NCI-H345 treated with DMSO at 0.1 percent for 48 hours (cell line): ENCODE results near the gene HJURP.

Experiments
- DNase-seq: peaks from one replicate; lab custom pipeline; 2025; ENCODE audit not compliant: unreplicated experiment; lab: John Stamatoyannopoulos, UW

The HJURP gene

GRCh38 chr2:233815861-233816260 is 38.5 kb downstream of the HJURP start:
- DNase-seq = no peak

- no peak for DNase-seq
These were observed 40.1 kb downstream of the HJURP start for GRCh38 chr2:233814056-233814835.

DNA sequence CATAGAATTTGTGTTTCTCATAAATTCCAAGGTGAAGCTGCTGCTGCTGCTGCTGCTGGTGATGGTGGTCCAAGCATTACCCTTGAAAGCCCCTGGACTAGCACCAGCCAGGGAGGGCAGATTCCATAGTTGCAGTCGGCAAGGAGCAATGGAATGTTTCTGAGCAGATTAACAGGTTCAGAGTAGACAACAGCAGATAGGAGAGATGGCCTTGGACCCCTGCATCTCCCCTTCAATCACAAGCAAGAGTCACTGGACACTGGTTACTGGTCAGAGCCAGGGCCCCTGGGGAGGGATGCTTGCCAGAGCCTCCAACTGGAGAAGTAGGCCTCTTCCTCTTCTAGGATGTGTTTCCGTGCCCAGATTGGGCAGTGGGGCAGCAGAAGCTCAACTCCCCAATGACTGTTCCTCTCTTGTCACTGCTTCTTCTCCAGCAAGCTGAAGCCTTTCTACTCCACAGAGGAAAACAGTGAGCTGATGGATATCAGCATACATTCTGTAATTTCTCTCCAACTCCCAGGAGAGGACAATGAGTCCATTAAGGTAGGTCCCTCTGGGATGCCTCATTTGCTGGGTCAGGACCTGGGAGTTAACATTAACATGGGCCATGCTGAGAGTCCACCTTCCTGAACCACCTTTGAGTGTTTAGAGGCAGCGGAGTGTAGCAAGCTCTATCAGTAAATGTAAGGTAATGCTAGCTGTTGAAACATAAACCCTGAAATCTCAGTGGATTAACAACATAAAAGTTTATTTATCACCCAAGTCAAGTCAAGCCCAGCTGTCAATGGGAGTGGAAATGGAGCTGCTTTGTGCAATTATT is 40.9 kb downstream of the HJURP start:
- no peak for DNase-seq

DNA sequence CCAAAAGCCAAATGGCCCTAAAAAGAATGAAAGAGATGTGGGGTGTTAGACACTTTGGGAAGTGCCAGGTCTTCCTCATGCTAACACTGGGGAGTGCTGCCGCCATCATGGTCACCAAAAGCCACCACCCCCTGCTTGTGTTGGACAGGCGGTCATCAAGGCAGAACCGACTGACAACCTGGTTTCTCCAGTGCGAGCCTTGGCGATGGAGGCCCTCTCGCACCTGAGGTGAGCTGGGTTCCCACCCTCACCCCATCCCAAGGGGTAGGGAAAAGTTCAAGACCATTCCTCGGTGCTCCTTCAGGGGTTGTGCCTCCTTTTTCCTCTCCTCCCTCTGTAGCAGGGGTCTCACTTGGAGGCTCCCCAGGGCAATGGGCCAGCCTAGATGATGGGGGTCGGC is 42.6 kb downstream of the HJURP start:
- no peak for DNase-seq

- DNase-seq = no peak
These were observed 43.2 kb downstream of the HJURP start for GRCh38 chr2:233811087-233811486.

GRCh38 chr2:233810385-233810784 is 44.0 kb downstream of the HJURP start:
- no peak for DNase-seq

DNA sequence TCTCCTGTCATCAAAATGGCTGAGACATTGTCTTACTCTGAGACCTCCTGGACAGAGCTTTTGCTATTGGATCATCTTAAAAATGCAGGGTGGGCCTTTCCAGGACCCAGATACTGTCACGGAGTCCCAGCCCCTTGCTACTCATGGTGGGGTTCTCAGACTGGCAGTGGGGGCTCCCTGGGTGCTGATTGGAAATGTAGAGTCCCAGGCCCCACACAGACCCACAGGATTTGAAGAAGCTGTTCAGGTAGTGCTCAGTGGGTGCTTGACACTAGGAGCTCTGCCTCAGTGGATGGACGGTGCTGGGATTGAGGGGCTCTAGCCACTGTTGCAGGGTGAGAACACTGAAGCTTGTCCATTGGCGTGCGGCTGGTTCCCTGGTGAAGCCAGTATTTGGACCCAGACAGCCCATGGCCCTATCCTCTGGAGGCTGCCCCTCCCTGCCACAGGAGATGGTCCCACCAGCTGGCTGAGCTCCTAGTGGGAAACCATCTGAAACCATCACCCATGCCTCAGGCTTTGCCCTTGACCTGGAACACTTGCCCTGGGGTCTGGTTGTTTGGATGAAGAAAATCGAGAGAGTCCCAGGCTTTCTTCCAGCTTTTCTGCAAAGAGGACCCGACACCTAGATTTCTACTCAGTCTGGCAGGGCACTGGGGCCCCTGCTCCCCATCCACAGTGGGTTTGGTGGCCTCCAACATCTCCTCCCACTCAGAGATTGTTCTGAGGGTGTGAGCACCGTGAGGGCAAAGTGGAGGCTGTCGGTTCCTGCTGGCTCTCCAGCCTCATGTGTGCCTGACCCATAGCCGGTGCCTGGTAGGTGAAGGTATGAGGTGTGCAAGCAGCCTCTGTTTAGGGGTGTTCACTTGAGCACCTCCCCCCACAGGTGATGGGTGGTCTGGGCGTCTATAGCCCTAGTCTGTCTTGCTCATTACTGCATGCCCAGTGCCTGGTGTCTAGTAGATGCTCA is 46.1 kb downstream of the HJURP start:
- DNase-seq = no peak

DNA sequence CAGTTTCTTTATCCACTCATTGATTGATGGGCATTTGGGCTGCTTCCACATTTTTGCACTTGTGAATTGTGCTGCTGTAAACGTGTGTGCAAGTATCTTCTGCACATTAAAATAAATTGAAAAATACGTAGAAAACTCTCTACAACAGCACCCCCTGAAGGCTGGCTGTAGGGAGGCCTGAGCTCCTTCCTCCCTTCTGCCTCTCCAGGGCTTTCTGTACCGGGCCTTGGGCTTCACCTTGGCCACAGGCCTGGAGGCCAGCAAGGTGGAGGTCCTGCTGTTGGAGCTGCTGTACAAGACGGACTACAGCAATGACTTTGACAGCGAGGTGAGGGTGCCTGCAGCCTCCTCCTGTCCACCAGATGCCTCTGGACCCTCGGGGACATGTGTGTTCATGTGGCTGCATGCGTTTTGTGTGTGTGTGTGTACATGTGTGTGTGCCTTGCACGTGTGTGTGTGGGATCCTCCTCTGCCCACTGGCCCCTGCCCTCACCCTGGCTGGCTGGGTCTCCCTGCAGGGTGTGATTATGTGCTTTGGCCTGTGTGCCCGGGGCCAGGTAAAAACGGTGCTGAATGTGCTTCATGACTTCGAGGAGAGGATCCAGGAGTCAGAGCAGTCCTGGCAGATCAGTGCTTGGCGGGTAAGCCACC is 47.0 kb downstream of the HJURP start:
- DNase-seq = no peak

DNA sequence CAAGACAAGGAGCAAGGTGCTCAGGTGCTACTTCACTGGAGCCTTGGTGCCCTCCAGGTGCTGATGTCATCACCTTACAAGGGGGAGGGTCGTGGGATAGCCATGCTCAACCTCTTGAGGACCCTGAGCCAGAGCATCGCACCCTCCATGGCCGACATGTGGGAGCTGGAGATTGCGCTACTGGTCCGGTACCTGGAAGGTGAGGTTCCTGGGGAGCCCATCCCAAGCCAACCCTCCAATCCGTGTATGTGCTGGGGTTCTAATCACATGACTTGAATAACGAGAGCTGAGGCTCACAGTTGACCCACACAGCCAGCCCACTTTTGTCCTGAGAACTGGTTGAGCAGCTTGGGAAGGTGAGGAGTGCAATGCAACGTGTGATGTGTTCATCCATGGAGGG is 50.3 kb downstream of the HJURP start:
- no peak for DNase-seq

GRCh38 chr2:233803292-233803911 is 50.9 kb downstream of the HJURP start:
- DNase-seq = no peak

DNA sequence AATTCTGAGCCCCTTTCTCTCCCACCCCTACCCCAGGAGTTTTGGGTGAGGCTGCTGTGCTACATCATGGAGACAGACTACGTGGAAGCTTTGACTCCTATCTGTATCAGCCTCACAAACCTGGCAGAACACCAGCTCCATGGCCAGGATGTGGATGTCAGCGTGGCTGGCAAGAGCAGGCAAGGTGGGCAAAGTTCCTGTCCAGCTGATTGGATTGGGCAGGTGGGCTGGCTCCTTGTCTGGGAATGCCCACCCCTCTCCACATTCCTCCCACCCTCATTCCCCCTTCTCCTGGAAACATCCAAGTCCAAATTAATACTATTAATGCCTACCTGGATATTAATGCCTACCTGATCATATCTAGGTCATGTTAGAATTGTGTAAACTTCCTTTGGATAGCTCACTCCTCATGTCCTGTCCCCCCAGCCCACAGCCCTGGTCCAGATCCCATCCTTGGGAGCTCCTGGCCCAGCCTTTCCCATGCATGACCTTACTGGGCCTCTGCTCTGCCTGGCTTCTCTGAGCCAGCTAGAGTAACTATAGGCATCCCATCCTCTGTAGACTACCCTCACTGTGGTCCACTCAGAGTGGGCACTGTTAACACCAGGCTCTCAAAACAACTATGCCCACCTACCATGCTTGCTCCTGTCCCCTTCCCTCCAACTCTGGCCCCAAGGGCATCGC is 52.1 kb downstream of the HJURP start:
- DNase-seq = no peak

DNA sequence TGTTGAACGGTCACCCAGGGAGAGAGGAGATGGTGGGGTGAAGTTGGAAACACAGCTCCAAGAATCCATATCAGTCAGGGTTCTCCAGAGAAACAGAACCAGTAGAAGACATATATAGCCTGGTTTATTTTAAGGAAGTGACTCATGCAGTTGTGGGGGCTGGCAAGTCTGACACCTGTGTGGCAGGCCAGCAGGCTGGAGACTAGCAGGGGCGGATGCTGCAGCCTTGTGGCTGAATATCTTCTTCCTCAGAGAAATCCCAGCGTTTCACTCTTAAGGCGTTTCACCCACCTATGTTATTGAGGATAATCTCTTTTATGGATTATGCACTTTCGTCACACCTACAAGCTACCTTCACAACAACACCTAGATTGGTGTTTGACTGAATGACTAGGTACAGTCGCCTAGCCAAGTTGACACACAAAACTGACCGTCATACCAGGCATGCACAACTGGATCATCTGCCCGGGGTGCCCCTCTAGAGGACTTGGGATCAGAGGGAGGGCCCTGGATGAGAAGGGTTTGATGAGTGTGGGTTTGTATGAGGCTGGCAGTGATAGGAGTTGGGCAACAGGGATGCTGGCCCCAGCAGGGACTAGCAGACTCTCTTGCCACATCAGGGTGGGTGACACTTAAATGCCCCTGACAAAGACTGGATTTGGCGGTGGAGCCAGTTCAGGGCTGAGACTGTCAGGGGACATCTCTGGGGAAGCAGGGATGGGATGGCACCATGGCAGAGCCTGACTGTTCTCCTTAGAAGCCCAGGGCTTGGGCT is 52.8 kb downstream of the HJURP start:
- no peak for DNase-seq

GRCh38 chr2:233800208-233800607 is 54.1 kb downstream of the HJURP start:
- DNase-seq = no peak

- DNase-seq = no peak
These were observed 54.6 kb downstream of the HJURP start for GRCh38 chr2:233799716-233800115.

DNA sequence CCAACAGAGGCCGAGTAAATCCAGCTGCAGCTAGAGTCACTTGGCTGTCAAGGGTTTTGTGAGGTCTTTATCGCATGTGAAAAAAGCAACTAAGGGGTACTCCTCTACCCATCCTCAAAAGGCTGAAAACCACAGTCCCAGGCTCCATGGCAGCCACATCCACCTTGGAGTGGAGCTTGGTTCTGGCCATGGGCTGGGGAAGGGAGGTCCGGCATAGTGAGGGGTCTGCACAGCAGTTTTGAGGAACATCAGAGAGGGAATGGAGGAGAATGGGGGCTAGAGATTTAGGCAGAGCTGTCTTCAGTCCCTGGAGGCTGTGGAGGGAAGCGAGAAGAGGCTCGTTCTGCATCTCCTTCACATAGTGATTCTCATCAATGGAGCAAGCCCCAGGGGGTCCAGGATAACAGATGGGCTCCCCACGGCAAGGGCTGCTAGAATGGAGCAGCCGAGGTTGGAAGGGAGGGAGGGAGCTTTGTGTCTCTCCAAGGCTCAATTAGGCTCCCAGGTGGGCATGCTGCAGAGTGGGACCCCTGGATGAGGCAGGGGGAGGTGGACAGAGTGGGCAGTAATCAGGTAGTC is 55.2 kb downstream of the HJURP start:
- no peak for DNase-seq

GRCh38 chr2:233798335-233799086 is 55.8 kb downstream of the HJURP start:
- no peak for DNase-seq

- DNase-seq = no peak
These were observed 58.1 kb downstream of the HJURP start for GRCh38 chr2:233796254-233796653.

GRCh38 chr2:233795735-233796171 is 58.6 kb downstream of the HJURP start:
- DNase-seq = no peak
